Stimulated activated CD8-positive, alpha-beta memory T cell treated with anti-CD3 and anti-CD28 coated beads, Interleukin-4, amount 100 ng/mL, for 4 hours (primary cell): ENCODE results near the gene NUS1.
"Not testable (repeated sequence)": the region's sequence is repeated elsewhere in the genome, so short reads cannot be mapped to it uniquely, and the experiment has no call there.

ENCODE experiments used
- DNase-seq, 2 donors: peaks; one replicate each; pipeline ENCODE4 v3.0.0-alpha.2; 2020; ENCODE audit warnings: low read depth in 2 of 2, low spot score in 1 of 2

The NUS1 gene

GRCh38 chr6:117711369-117711768, 36.1 kb downstream of the NUS1 start:
- no peak for DNase-seq

GRCh38 chr6:117718895-117719294, 43.6 kb downstream of the NUS1 start:
- DNase-seq = no peak

- DNase-seq = not testable (repeated sequence)
These were observed 46.3 kb downstream of the NUS1 start for GRCh38 chr6:117721520-117721919.

- DNase-seq = no peak
These were observed 53.4 kb downstream of the NUS1 start for GRCh38 chr6:117728626-117729025.

GRCh38 chr6:117729613-117730012, 54.3 kb downstream of the NUS1 start:
- DNase-seq = no peak

GRCh38 chr6:117733341-117733740, 58.1 kb downstream of the NUS1 start:
- DNase-seq = no peak

GRCh38 chr6:117739869-117740268, 64.6 kb downstream of the NUS1 start:
- DNase-seq = no peak

GRCh38 chr6:117740605-117741004, 65.3 kb downstream of the NUS1 start:
- DNase-seq = no peak

GRCh38 chr6:117750675-117751074, 75.4 kb downstream of the NUS1 start:
- not testable (repeated sequence) for DNase-seq
